Fibroblast of skin of right biceps (primary cell): ENCODE measurements around the gene EFHC2.
"Not testable (repeated sequence)": the region's sequence is repeated elsewhere in the genome, so short reads cannot be mapped to it uniquely, and the experiment has no call there.

Experiments
- DNase-seq: peaks from one replicate; pipeline ENCODE4 v3.0.0-alpha.2; 2013

The EFHC2 gene

DNA sequence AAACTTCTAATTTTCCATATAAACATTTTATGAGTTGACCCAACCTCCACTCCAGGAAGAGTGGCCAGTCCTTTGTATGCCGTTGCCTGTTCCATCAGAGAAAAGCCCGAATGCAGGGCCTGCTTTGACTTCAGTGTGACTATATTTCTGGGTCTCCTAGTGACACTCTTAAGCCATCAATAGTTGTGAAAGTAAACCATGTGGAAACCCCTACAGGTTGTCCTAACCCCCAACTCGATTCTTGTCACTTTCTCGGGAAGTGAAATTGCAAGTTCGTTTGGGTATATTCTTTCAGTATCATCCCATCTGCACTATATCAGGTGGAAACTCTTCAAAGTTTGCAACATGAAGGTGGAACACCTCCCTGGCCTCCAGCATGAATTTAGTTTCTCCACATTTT is 52.8 kb downstream of the EFHC2 start:
- DNase-seq, result no peak

DNA sequence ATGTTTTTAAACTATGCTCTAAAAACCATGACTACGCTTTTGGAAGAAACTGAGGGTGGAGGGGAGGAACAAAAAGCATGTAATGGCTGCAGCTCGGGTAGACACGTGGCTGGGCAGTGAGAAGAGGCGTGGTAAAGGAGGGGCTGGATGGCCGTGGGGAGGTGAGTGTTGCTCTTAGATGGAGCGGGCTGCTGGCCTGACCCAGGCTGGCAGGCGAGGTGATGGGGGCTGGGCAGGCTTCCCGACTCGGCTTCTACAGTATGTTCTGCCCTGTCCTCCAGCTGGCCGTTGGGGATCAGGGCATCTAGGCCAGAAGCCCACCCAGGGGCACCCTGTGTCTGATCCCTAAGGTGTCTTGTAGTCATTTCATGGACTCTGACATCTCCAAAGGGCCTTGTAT is 60.7 kb downstream of the EFHC2 start:
- DNase-seq, result no peak

DNA sequence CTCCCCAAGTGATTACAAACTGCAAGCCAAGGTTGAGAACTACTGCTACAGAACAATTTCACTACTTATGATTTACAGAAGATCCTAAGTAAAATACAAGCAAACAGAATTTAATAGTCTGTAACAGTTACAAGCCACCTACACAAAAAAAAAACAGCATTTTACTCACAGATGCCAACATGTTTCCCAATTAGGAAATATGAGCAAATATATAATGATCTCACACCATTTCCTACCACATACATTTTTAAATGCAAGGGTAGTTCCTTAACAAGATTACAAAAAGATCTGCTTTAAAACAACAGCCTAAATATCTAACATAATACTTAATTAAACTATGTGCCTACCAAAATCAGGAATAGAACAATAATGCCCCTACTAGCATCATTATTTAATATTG is 63.4 kb downstream of the EFHC2 start:
- no peak for DNase-seq

DNA sequence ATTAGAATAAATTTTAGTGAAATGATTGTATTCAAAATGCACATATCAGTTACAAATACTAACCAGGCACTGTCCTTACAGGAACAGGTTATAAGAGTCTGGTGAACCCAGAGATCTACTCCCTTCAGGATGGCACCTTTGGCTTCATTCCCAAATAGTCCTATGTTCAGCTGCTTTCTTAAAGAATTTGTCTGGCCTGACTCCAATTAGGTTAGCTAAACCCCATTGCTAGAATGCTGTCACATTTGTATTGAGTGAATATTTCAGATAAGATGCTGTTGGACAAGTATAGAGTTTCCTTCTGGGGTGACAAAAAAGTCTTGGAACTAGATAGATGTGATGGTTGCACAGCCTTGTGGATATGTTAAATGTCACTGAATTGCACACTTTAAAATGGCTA is 69.4 kb downstream of the EFHC2 start:
- DNase-seq, result no peak

DNA sequence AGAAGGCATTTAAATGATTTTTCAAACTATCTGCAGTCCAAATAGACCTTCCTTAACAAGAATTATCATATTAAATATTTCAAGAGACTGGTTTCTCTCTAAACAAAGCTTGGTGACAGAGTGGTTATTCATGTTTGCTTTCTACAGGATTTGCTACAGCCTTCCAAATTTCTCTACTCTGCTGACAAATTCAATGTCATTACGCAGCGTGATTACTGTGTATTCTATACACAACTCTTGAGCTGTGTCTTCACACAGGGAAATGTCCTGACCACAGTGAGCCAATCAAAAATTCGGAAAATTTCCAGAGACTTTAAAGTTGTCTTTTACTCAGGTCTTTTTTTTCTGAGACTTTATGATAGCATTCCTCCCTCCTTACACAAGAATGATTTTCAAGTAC is 75.6 kb downstream of the EFHC2 start:
- no peak for DNase-seq

DNA sequence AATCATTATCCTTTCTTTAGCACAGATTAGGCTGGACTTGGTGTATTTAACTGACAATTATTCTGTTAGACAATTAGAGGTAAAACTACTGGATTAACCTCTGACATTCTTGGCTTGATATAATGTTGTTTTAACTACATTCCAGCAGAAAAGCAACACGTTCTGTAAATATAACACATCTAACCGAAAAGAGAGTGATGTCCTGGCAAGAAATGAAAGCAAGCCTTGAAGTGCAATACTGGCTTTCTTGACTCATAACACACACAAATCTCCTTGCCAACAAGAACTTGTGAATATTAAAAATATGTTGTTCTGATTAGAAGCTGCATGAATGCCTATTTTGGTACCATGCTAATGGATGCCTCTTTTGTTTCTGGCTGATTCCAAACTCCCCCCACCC is 76.4 kb downstream of the EFHC2 start:
- no peak for DNase-seq

DNA sequence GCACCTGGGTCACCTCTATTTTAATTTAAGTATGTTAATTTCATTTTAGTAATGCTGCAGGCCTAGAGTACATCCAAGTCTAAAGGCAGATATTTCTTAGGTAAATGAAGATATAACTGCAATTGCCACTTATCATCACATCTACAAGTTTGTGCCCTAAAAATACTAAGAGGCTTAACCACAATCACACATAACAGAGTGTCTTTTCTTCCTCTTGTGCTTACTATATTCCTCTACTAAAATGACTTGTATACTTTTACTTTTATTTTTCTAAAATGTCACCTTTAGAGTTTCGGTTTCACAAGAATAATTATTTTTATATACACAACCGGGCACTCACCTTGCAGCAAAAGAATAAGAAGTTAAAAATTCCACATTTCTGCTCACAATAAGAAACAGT is 77.9 kb downstream of the EFHC2 start:
- no peak for DNase-seq

DNA sequence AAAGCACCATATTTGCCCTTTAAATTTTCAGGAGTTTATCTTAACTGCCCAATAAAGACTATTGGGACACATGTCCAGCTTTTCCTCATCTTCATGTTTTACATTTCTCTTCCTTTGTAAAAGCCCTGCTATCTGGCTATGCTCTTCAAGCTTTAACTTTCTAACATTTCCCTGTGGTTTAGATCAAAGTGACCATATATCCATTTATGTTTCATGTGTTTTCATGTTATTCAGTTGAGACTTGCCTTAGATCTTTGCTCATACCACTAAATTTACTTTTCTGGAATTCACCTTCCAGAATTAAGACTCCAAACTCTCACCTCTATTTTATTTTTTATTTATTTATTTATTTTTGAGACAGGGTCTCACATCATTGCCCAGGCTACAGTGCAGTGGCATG is 78.5 kb downstream of the EFHC2 start:
- no peak for DNase-seq

DNA sequence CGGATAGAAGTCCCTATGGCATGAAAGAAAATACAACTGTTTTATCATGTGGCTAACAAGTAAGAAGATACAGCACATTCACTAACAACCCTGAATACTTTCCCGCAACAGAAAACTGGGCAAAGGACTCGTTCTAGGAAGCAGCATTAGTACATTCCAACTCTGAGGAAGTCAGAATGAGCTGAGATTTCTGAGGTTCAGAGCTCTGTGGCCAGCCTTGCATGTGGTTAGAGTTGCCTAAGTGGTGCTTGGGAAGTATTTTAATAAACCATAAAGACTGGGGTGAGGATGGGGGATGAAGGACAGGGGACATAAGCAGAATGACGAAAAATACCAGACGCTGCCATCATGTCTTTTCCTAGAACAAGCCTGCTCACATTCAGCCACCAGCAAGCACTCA is 82.2 kb downstream of the EFHC2 start:
- no peak for DNase-seq

DNA sequence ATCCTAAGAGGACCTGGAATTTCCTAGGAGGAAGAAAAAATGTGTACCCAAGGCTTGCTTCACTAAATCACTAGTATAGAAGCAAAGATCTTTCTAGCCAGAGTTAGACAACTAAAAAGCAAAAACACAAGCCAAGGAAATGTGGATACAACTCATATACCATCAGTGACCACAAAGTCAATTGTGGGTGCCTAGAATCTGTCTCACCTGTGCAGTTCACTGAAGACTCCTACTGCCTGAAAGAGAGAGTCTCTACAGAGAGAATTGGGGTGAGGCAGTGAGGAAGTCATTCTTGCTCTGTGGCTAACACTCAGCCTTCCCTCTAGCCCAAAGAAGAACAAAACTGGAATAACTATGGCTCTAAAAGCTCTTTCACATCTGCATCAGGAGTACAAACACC is 82.9 kb downstream of the EFHC2 start:
- DNase-seq, result no peak

DNA sequence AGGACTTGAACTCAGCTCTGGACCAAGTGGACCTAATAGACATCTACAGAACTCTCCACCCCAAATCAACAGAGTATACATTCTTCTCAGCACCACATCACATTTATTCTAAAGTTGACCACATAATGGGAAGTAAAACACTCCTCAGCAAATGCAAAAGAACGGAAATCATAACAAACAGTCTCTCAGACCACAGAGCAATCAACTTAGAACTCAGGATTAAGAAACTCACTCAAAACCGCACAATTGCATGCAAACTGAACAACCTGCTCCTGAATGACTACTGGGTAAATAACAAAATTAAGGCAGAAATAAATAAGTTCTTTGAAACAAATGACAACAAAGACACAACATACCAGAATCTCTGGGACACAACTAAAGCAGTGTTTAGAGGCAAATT is 87.7 kb downstream of the EFHC2 start:
- DNase-seq, result not testable (repeated sequence)

DNA sequence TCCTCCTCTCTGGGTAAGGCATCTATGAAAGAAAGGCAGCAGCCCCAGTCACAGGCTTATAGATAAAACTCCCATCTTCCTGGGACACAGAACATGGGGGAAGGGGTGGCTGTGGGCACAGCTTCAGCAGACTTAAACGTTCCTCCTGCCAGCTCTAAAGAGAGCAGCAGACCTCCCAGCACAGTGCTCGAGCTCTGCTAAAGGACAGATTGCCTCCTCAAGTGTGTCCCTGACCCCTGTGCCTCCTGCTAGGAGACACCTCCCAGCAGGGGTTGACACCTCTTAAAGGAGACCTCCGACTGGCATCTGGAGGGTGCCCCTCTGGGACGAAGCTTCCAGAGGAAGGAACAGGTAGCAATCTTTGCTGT is 89.9 kb downstream of the EFHC2 start:
- DNase-seq, result no peak

DNA sequence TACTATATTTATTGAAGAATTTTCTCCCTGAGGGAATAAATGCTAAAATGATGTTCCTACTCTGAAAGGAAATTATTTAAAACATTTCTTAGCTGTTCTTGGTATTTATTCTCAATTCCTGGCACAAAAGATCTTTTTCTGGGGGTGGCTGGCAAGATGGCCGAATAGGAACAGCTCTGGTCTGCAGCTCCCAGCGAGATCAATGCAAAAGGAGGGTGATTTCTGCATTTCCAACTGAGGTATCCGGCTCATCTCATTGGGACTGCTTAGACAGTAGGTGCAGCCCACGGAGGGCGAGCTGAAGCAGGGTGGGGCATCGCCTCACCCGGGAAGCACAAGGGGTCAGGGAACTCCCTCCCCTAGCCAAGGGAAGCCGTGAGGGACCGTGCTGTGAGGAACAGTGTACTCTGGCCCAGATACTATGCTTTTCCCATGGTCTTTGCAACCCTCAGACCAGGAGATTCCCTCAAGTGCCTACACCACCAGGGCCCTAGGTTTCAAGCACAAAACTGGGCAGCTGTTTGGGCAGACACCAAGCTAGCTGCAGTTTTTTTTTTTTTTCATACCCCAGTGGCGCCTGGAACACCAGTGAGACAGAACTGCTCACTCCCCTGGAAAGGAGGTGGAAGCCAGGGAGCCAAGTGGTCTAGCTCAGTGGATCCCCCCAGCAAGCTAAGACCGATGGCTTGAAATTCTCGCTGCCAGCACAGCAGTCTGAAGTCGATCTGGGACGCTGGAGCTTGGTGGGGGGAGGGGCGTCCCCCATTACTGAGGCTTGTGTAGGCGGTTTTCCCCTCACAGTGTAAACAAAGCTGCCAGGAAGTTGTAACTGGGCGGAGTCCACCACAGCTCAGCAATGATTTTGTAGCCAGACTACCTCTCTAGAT is 90.5 kb downstream of the EFHC2 start:
- DNase-seq, result peak; percentile 23

DNA sequence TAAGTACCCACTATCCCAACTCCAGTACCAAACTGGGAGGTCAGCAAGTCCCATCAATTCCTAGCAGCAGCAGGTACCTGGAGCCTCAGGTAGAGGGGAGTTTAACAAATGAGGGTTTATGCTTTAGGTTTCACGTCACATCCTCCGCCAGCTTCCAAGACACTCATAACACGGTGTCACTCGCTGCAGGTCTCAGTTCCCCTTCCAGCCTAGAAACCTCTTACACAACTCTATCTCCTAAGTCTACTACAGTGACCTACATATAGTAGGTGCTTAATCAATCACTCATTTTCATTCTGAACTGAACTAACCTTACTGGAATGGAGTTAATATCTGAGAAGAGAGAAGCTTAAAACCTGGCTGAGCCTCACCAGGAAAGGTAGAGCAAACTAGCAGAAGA is 96.0 kb downstream of the EFHC2 start:
- no peak for DNase-seq

DNA sequence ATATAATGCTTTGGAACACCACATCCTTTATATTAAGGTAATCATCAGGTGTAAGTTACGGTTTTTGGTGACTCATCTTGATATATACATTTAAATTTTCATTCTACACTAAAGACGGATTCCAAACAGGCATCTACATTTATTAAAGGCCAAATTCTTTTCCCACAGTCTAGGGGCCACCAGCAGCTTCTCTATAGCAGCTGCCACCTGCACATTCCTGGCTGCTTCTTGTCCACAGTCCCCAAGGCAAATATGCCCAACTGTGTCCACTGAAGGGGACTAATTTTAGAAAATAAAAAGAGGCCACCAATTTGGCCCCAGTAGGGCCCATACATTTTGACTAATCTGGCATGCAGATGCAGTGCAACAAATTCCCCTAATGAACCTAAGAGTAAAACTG is 96.6 kb downstream of the EFHC2 start:
- DNase-seq, result no peak

DNA sequence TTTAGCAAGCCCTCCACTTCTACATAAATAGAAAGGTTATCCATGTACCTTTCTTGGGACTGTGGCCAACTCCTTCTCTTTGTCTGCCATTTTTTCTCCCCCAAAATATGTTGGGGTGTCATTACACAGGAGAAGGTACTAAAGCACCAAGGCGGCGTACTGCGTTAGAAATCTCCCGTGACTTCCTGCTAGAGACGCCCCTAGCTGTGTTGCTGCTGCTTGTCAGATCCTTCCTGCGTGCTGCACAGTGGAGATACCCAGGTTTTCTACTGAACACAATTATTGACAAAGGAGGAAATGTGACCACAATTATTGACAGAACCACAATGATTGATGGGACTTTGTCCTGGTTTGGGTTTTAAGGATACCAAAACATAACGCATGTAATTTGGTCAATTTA is 97.7 kb downstream of the EFHC2 start:
- no peak for DNase-seq

DNA sequence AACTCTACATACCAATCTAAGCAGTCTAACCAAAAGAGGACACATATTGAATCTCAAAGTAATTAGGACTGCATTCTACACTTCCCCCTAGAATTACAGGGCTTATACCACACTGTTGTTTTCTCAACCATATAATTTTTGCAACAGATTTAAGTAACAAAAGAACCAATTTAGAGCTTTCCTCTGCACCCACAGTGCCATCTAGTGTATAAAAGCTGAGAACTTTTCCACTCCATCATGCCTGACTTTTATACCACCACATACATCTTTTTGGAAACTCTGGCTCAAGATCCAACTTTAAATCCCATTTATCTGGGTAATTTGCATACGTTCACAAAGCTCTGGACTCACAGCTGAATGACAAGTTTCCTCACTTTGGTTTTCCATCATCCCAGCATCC is 99.5 kb downstream of the EFHC2 start:
- peak; percentile 10 for DNase-seq

DNA sequence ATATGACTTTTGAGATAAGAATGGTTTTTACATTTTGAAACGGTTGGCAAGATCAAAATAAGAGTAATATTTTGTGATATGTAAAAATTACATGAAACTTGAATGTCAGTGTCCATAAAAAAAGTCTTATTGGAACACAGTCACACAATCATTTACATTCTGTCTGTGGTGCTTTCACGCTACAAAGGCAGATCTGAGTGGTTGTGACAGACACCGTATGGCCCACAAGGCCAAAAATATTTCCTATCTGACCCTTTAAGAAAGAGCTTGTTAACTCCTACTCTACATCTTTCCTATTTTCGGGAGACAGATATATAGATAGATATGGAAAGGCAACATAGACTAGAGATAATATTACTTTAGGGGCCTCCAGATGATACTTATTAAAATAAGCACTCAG is 101.9 kb downstream of the EFHC2 start:
- DNase-seq, result no peak

DNA sequence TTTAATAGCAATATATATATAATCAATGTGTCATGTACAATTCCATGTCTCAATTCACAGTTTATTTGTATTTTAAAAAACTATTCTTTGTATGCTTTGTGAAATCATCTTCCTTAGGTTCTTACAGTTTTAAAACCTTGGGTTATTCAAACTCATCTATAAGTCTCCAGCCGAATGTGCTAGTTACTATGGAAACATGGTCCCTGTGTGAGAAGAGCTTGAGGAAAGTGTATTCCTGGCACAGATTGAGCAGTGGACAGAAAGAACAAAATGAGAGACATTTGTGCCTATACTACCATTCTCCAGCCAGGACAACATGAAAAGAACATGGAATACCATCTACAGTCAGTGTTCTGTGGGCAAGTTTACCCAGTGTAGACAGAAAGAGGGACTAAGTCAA is 103.4 kb downstream of the EFHC2 start:
- DNase-seq, result no peak

DNA sequence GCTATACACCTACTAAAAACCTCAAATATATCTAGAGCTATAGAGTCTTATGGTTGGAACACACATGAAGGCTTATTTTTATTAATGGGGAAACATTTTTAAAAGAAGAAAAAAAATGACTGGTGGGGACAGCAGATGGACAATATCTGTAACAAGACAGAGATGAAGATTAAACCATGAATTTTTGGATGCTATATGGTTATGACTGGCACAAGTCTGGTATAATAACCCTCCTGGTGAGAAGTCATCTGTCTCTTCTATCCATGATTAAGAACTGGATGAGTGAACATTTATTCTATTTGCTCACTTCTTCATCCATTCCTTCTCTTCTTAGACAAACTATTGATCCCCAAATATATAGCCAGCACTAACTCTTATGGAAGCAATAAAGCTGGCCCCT is 104.4 kb downstream of the EFHC2 start:
- DNase-seq, result no peak

DNA sequence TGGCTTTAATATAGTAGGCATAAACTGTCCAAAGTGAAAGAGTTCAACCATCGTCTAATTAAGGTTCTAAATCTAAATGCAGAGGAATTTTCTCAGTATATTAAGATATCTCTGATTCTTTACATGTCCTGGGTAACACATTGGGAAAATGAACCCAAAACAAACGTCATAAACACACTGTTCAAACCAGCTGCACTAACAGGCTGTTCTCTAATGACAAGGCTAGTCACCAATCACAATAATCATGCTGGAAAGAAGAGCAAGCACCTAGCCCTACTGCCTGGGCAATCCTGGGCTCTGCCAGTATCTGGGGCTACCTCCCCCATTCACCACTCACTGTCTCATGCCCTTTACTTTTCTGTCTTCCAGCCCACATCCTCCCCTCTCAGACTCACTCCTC is 107.9 kb downstream of the EFHC2 start:
- DNase-seq, result no peak

DNA sequence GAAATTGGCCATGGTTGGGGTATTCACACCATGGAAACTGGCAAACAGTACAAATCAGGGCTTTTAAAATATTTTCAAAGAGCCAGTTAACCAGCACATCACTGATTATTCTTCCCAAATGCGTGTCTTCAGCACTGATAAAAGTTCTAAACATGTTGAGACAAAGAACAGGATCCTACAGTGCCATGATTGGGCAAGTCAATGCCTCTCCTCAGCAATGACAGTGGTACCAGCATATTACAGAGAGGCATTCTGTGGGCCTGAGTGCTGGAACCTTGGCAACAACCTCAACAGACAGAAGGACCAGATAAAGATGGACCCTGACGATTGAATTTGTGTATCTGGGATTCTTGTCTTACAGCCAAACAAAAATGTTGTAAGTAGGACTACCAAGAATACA is 108.9 kb downstream of the EFHC2 start:
- no peak for DNase-seq

DNA sequence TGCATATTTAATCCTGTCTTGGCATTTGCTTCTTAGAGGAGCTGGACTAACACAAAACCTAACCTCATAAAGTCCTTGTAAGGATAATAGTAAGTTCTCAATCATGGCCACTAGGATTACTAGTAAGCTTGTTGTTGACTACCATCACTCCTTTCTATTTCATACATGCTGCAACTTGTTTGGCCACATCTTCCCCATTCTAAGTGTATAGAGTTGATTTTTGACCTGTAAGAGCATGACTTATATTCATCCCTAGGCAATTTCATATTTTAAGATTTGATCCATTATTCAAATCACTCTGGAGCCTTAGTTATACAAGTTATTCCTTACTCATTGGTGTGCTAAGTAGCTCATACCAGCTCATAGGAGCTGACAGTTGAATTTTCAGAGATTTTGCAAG is 109.4 kb downstream of the EFHC2 start:
- DNase-seq, result no peak

DNA sequence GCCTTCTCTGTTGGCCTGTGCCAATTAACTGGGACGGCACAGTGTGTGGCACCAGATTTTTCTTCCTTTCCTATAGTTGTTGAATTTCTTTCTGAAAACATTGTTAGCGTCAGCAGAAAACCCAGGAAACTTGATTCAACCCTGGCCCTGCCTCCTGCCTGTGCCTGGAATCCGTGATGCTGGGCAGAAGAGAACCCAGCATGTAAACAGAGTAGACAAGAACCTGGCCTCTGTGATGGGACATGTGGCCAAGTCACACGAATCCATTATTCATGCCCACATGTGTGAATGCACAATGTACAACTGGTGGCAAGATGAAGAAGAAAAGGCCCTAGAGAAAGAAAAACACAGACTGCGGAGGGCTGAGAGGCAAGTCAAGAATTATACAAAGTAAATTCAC is 111.4 kb downstream of the EFHC2 start:
- no peak for DNase-seq

DNA sequence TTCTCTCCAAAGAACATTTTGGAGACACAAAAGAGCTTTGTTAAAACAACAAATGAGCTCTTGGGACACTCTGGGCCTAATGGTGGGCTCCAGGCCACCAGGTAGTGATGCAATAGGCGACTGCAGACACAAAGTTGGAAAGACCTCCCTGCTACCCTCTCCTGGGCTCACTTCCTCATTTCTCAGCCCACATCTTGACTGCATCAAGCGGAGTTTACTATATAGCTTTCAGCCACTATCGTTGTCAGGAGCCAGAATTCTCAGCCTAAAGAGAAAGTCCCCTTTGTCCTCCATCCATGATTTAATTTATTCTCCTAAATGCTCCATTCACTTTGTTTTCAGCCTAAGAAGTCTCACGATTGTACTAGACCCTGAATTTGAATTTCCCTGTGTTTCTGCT is 114.9 kb downstream of the EFHC2 start:
- DNase-seq, result no peak

DNA sequence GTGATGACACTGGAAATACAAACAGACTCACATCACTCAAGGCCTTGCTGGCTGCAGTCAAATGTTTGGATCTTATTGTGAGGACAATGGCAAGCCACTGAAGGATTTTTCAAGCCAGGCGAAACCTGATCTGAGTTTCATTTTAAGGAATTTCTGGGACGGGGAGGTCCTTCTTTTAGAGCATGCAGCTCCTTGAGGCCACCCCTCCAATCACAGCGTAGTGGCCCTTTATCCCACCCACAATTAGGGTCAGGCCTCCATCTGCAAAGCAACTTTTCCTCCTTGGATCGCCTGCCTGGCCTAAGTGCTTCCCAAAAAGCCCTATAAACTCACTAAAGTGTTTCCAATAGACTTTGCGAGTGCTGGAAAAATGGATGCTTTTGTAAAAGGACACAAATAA is 115.5 kb downstream of the EFHC2 start:
- DNase-seq, result no peak
